ENCODE measurements around the gene PTTG1IP.
A peak's percentile ranks its signal among the peaks of the same experiment; 100 is the strongest.

Gene PTTG1IP

GRCh38 chr21:44893948-44894656 is 20.6 kb upstream of the PTTG1IP start:
- no peak for DNase-seq (ENCODE audit: low read depth)
- no peak overlapping the region for H3K4me3 ChIP-seq (ENCODE audit: low read depth, low read length)
- no peak for TF ChIP-seq CTCF (conservative IDR thresholded peaks at IDR 0.05; ENCODE audit: low read depth, low read length)

- no peak for DNase-seq (ENCODE audit: low read depth)
- no peak for TF ChIP-seq CTCF (conservative IDR thresholded peaks at IDR 0.05; ENCODE audit: low read depth, low read length)
- H3K4me3 ChIP-seq (ENCODE audit: low read depth, low read length), result no peak overlapping the region
These were observed 19.7 kb upstream of the PTTG1IP start for GRCh38 chr21:44893278-44893556.

GRCh38 chr21:44892536-44893277 is 19.2 kb upstream of the PTTG1IP start:
- peak; percentile 98 for TF ChIP-seq CTCF (conservative IDR thresholded peaks at IDR 0.05; ENCODE audit: low read depth, low read length)
- H3K4me3 ChIP-seq (ENCODE audit: low read depth, low read length), result no peak overlapping the region
- peak; percentile 62 for DNase-seq (ENCODE audit: low read depth)

GRCh38 chr21:44892095-44892494 is 18.6 kb upstream of the PTTG1IP start:
- TF ChIP-seq CTCF (conservative IDR thresholded peaks at IDR 0.05; ENCODE audit: low read depth, low read length), result no peak
- no peak for DNase-seq (ENCODE audit: low read depth)

GRCh38 chr21:44891631-44892031 is 18.1 kb upstream of the PTTG1IP start:
- DNase-seq (ENCODE audit: low read depth), result no peak
- H3K4me3 ChIP-seq (ENCODE audit: low read depth, low read length), result no peak overlapping the region
- no peak for TF ChIP-seq CTCF (conservative IDR thresholded peaks at IDR 0.05; ENCODE audit: low read depth, low read length)

More at GRCh38 chr21:44892095-44892494, 18.6 kb upstream of the PTTG1IP start:
- H3K4me3 ChIP-seq (ENCODE audit: low read depth, low read length), result no peak overlapping the region

- no peak for DNase-seq (ENCODE audit: low read depth)
- no peak for TF ChIP-seq CTCF (conservative IDR thresholded peaks at IDR 0.05; ENCODE audit: low read depth, low read length)
- H3K4me3 ChIP-seq (ENCODE audit: low read depth, low read length), result no peak overlapping the region
These were observed 17.6 kb upstream of the PTTG1IP start for GRCh38 chr21:44890961-44891541.

All from choroid plexus epithelial cell (primary cell).